Kidney glomerular epithelial cell (primary cell): Measurements from ENCODE around the gene IL37.
A peak's percentile ranks its signal among the peaks of the same experiment; 100 is the strongest.

Source experiments
- DNase-seq: peaks from one replicate; lab custom pipeline; 2025; lab: John Stamatoyannopoulos, UW

Gene IL37, protein sequence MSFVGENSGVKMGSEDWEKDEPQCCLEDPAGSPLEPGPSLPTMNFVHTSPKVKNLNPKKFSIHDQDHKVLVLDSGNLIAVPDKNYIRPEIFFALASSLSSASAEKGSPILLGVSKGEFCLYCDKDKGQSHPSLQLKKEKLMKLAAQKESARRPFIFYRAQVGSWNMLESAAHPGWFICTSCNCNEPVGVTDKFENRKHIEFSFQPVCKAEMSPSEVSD

DNA sequence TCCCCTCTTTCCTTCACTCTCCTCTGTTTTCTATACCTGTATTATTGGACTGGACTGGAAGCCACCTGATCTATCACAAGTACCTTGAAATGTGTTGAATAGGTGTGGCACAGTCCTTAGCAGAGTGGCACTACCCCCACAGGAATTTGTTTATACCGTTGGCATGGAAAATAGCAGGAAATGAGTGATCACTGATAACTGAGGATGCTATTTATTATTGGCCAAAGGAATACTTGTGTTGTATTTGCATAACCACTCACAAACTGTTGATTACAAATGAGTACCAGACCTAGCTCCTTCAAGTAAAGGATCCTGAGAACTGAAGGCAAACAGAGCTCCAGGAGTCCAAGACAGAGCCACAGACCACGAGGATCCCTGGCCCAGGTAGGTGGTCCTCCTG, at the start of gene IL37:
IL37 (plus strand) TSS at position 301 of the 400 bp plus-strand sequence. CDS start 1,848 bp downstream, outside the sequence.
- no peak for DNase-seq

DNA sequence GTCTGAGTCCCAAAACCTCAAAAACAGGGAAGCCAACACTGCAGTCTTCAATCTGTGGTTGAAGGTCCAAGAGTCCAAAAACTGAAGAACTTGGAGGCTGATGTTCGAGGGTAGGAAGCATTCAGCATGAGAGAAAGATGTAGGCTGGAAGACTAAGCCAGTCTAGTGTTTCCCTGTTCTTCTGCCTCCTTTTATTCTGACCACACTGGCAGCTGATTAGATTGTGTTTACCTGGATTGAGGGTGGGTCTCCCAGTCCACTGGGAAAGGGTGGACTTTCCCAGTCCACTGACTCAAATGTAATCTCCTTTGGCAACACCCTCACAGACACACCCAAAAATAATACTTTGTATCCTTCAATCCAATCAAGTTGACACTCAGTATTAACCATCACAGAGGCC, 46.9 kb upstream of the IL37 start:
- no peak for DNase-seq

DNA sequence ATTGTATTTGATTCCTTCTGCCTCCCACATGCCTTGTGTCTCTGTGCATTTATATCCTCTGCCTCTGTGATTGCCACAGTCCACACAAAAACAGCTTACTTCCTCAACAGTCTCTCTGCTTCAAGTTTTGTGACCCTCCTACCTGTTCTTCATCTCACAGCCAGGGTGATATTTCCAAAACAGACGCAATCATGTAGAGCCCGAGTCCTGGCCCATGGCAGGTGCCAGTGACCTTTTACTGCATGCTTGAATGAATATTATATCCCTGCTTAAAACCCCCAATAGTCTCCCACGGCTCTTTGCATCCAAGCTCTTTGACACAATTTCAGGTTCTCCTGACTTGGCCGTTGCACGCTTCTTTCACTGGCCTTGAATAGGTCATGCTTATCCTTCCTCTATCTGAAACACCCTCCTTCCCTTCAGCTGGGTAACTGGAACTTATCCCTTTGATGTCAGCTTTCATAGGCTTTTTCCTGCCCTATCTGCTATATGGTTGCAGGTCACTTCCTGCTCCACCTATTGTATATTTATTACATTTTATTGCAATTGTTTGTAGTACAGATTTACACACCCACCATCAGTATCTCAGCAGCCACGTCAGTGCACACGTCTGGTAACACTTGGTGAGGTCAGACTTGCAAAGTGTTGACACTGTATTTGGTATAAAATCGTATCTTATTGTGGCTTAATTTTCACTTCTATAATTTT, 44.7 kb upstream of the IL37 start:
- DNase-seq = no peak

DNA sequence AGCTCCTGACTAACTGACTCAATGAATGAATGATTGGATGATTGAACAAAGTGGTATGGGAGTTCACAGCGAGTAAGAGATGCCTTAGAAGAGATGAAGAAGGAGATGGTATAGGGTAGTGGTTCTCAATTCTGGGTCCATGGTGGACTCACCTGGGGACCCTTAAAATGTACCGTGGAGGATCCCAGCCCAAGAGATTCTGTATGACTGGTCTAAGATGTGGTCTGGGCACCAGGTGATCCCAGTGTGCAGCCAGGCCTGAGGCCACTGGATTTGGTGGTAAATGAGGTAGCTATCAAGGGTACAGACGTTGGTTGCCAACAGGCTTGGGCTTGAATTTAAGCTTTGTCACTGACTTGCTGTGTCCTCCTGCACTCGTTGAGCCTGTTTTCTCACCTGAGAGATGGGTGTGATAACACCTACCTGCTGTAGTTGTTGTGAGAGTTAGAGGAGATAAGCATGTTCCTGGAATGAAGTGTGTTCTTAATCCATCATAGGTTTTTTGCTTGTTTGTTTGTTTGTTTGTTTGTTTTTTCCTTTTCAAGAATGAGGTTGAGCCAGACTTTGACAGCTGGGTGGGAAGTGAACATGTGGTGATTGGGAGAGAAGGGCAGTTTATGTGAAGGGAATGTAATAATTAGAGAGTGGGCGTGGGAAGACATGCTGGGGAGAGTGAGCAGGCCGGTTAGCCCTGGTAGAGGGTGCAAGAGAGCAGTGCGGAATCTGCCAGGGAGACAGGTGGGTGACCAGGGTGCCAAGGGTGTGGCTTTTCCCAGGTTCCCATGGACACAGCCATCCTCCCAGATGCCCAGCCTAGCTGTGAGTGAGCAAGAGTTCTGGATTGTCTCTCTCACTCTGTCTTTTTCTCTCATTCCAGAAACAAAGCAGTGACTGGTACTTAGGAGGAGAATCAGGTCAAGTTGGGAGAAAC, 43.0 kb upstream of the IL37 start:
- no peak for DNase-seq

DNA sequence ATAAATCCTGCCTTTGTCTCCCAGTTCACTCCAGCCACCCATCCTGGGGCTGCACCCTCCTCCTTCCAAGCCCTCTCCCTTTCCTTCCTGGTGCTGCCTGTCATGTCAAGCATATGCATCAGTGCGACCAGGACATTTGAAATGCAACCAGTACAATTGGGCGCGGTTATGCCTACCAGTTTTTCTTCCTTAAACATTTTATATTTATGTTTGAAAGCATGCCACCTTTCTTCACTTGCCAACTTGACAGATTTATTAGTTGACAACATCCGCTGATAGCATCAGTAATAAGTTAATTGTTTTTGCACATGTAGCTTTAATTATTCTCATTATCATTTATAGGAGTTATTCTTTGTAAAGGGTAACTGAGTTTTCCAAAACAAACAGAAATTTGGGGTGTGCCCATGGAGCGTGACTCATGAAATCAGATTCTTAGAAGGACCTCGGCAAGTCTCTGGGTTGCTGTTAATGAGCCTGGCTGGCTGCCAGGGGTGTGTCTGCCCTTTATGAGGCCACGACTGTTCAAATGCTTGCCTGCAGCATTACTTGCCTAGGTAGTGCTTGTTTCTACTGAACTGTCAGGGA, 41.6 kb upstream of the IL37 start:
- DNase-seq = peak; percentile 33

DNA sequence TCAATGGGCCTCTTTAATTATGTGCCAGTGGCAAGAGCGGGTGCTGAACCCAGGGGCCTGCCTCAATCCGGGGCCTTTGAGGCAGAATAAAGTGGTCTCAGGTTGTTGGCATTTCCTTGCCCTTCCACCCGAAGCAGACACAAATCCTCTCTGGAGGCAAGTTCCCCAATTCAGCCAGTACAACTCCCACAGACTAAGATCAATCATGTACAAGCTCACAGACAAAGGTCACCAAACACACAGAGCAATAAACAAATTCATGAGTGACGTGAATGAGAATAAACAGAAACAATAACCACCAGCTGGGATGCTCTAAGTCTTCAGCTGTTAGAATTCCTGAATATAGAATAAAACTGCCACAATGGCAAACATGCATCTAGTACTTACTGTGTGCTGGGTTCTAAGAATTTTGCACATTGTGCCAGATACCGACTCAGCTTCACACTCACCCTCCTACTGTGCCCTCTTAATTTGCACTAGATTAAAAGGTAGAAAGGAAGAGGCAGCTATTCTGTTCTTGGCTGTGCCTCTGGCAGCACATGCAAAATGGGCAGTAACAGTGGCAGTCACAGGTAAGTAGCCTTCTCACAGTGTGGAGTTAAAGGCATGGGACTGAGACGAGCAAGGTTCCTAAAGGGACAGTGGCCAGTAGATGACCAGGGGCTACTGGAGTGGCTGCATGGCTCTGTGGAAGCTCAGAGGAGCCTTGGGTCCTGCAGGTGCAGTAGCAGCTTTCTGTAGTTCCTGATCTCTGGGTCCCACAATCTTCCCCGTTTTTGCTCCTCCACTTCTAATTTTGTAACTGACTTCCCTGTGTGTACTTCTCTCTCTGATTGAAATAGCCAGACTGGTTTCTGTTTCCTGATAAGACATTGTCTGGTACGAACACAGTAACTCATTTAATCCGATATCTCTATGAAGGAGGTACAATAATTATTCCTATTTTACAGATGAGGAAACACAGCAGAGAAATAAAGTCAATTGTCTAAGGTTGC, 39.8 kb upstream of the IL37 start:
- DNase-seq = no peak

DNA sequence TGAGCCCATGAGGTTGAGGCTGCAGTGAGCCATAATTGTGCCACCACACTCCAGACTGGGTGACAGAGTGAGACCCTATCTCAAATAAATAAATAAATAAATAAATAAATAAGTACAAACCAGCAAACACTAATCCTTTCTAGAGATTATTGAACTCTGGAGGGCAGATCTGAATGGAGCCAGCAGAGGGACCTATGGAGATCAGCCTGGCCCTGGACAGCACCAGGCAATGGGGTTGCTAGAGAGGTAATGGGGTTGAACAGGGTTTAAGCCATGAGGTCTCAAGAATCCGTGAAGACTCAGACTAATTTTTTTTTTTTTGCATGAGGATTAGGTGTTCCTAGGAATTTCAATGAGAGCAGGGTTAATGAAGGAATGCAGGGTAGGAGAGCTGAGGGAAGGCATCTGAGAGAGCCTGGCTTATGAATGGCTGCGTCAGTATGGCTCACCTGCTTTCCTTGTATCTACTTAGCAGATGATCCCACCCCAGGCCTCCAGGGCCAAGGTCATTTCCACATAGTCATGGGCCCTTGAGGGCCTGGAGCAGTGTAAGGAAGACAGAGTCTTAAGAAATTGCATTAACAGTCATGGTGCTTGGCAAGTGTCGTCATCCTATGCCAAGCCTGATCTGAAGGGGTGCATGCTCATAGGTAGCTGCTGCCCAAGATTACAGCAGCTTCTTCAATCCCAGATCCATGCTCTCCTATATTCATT, 34.6 kb upstream of the IL37 start:
- no peak for DNase-seq

DNA sequence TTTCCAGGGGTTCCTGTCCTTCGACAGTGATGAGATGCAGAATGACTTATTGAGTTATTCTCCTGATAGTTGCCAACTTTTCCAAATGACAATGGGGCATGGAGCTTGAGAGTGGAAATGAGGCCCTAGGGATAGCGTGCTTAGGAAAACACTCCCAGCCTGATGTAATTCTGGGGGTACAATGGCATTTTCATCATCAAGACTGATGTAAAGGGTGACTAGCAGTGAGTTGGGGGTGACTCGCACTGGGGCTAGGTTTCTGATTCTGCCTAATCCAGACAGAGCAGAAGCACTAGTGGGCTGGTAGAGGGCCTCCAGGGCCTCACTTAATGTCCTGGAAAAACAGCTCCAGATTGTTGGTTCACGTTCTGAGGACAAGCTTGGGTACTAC, 34.0 kb upstream of the IL37 start:
- DNase-seq = no peak

DNA sequence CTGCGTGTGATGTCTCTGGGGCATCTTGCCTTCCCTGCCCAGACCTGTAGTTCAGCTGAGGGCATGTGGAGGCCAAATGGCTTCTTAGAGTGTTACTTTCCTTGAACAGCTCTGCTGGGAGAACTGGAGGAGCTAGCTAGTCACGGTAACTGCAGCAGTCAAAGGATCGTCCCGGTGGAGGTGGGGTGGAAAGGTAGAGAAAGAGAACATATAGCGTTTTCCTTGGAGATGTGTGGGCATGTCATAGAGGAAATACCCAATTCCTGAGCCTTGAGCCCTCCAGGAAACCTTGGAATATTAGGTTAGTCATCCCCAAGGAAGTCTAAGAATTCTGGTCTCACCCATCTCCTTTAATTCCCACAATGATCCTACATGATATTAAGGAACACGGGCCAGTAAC, 33.5 kb upstream of the IL37 start:
- no peak for DNase-seq

DNA sequence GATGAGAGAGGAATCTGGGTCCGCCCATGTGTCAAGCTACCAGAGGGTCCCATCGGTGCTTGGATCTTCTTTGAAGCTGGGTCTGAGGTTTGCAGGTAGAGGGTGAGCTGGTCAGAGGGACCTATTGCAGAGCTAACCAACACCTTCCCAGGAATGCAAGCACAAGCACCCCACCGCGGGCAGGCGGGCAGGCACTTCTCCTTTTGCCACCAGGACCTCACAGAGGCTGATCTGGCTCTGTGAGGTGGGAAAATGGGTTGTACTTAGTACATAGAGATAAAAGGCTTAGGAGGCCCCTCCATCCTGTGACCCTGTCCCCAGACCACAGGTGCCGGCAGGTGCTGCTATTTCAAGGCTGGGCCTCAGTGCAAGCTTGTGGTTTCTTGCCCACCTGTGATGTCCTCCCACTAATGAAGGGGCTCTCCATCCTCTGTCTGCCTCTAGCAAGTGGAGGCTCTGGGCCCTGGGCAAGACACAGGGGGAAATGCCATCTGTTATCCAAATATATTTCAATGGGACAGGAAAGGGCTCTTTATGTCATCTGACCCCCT, 31.4 kb upstream of the IL37 start:
- no peak for DNase-seq

DNA sequence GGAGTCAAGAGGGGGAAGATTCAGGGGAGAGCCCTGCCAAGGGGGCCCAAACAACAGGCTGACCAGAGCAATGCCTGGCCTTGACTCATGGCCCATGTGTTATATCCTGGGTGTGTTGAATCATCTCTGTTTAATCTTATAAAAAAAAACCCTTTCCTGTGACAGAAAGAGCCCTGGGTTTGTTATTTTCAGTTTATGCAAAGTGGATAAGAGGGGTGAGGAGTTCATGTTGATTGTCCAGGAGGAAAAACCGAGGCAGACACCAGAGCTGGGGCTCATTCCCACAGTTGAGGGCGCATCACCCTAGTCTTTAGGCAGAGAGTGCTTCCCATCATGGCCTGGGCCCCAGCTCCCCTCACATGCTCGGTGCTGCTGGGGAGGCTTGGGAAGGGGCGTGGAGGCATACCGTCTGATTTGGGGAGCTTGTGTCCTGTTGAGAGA, 30.9 kb upstream of the IL37 start:
- DNase-seq = no peak

DNA sequence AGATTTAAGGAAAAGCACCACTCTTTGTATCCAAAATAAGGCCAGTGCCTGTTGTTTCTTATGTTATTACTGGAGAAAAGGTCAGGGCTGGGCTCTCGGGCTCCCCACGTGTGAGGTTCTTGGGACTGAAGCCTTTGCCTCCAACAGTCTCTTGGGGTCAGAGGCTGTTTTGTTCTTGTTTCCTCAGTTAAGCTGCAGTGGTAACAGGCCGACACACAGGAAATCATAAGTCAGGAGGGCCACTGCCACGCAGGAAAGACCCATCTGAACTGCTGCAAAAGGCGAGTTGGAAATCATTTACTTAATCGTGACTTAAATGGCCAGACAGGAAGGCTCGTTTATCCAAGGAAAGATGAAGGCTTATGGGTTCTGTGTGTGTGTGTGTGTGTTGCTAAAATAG, 30.3 kb upstream of the IL37 start:
- no peak for DNase-seq

DNA sequence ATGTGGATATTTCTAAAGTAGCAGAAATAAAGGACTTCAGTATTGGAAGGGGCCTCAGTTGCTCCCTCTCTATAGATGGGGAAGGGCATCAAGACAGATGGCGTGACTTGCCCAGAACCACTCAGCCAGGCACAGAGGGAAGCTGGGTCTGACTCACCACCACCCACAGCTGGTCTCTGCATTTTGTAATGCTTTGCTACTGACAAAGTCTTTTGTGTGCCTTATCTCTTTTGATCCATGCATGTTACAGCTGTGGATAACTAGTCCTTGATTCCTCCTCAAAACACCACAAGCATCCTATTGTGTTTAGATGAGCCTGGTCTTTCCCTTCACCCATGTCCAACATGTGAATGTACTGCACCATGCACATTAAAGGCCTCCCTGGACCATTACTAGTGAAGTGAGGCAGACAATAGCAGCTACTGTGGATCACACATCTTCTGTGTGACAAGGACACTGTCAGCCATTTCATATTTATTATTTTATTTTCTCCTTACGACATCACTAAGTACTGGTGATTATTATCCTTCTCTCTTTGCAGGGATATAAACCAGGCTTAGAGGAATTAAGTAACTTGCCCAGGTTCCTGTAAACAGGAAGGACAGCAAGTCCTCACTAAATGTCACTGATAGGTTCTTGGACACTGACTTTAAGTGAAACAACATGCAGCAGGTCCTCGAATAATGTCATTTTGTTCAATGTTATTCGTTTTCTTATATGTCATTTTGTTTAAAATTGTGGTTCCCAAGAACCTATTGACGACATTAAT, 29.6 kb upstream of the IL37 start:
- DNase-seq = no peak

DNA sequence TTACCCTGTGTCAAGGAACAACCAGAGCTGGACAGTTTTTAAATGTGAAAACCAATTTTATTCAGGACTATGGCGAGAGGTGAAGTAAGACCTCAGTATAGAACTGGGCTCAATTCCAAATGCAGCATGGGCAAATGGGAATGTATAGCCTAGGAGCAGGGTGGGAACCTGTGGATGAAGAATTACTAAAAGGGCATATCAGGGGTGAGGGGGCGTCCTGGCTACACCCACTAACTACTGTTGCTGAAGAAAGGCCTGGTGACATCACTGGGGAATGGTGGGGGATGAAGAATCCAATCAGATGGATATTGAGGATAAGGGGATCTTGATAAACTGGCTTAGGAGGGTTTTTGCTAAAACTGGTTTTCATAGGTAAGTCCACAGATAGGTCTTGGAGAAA, 27.3 kb upstream of the IL37 start:
- DNase-seq = no peak

DNA sequence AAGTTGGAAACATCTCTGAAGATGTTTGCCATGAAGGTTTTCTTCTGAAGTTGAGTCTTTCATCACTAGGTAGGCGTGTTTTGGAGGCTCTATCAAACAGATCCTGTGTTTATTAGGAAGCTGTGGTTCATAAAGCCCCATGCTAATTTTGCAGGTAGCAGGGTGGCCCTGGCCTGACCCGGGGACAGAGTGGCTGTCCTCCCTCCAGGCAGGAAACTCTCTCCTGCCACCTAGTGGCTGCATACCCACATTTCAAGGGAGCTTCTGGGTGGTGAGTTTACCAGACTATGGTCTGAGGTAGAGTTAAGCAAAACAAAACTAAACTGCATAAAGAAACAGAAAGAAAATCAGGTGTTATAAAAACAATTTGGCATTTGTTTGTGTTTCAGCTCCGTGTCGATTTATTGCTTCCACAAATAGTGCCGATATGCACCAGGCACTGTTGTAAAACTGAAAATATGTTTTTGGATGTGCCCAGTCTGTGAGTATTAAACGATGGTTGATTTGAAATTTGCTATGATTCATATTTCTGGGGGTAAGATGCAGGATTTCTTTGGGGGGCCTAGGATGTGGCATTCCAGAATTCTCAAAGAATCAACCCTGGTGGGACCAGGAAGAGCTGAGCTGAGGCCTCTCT, 26.0 kb upstream of the IL37 start:
- DNase-seq = no peak

DNA sequence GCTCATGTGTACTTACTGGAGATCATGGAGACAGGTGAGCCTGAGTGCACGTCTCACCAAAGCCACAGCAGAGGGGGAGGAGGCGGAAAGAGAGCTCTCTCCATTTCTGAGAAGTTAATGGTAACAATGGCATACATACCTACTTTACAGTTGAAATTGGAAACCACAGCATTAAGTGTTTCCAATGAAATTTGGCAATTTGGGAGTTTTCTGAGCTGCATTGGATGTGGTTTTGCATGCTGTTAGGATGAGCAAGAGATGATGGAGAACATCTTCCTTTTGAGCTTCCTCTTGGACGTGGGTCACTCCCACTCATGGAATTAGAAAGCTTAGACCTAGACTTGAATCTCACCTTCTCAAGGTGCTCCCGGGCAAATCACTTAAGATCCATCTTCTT, 25.5 kb upstream of the IL37 start:
- DNase-seq = no peak

DNA sequence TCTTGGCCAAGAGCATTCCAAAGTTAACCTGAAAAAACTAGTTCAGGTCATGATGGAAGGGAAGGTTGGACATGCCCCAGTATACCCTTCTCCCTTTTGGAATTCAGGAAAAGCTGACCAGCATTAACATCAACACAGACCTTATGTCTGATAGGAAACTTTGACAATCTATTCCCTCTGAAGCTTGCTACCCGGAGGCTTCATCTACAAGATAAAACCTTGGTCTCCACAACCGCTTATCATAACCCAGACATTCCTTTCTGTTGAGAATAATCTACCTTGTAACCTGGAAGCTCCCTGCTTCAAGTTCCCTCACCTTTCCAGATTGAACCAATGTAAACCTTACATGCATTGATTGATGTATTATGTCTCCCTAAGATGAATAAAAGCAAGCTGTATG, 24.7 kb upstream of the IL37 start:
- no peak for DNase-seq

DNA sequence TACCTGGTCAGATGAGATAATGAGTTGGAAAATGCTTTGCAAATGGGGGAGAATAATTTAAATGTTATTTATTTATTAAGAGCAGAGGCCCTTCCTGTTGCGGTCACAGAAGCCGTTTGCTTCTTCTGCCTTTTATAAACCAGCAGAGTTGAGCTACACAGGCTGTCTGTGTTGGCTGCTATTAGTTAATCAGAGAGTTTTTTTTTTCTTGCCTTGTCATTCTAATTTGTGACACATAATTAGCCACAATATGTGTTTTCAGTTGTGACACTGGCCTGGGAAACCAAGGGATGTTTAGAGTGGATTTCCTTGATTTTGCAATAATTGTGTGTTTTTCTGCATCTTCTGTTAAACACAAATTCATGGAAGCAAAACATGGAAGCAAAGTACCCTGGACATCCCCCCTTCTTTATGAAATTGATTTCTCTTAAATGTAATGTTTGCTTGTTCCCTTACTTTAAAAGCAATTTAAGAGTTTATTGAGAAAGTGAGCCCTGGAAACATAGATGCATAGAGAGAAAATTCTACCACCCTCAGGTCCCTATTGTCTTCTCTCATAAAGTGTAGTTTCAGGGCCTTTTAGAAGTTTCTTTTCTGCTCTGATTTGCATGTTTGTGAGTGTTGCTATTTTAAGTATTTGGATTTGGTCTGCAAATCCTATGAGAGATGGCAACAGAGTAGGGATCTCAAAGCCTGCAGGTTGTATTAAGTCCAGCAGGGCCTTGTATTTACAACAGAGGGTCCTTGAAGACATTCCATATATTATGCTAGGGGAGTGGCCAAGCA, 22.8 kb upstream of the IL37 start:
- no peak for DNase-seq
